Hematopoietic multipotent progenitor cell treated with erythropoietin and hydrocortisone succinate and interleukin-3 and kit ligand, for 17 days (in vitro differentiated cells): ENCODE data around the gene TP53TG3F.
"Not testable (repeated sequence)": the region's sequence is repeated elsewhere in the genome, so short reads cannot be mapped to it uniquely, and the experiment has no call there.

Experiments used
- DNase-seq: peaks from one replicate; pipeline ENCODE4 v3.0.0-alpha.2; 2015; ENCODE audit warnings: low spot score

TP53TG3F gene

GRCh38 chr16:33459312-33459711 lies at the start of gene TP53TG3F:
TSS of gene TP53TG3F (plus strand) at chr16:33459612. CDS start at chr16:33459680, 68 bp downstream.
- DNase-seq: not testable (repeated sequence)

GRCh38 chr16:33491611-33492010 lies 32.2 kb downstream of the TP53TG3F start:
- not testable (repeated sequence) for DNase-seq

GRCh38 chr16:33507231-33507630 lies 47.8 kb downstream of the TP53TG3F start:
- not testable (repeated sequence) for DNase-seq

- not testable (repeated sequence) for DNase-seq
These were observed 49.7 kb downstream of the TP53TG3F start for GRCh38 chr16:33509070-33509469.

GRCh38 chr16:33509906-33510305 lies 50.5 kb downstream of the TP53TG3F start:
- DNase-seq: not testable (repeated sequence)
